HCT116 (cell line): ENCODE data around the gene SLC25A42.

Experiments
- CEBPB ChIP-seq: IDR thresholded peaks from 2 replicates; pipeline ENCODE4 v1.6.1; 2012; ENCODE audit warnings: low read depth
- EZH2 ChIP-seq: fragments of 200-600 bp; sonication (generic); IDR thresholded peaks from 2 replicates; pipeline ENCODE4 v1.6.1; 2017; ENCODE audit warnings: antibody characterized with exemption, mixed run types
- MAX ChIP-seq: IDR thresholded peaks from 2 replicates; pipeline ENCODE4 v1.6.1; 2012
- POLR2A ChIP-seq: IDR thresholded peaks from 2 replicates; pipeline ENCODE4 v1.7.0; 2011; ENCODE audit warnings: borderline replicate concordance; ENCODE audit not compliant: insufficient read depth, insufficient read length; ENCODE audit errors: extremely low read depth
- RAD21 ChIP-seq: IDR thresholded peaks from 2 replicates; pipeline ENCODE4 v1.6.1; 2012; ENCODE audit warnings: low read depth, mild to moderate bottlenecking
- REST ChIP-seq: IDR thresholded peaks from 2 replicates; pipeline ENCODE4 v1.6.1; 2012; ENCODE audit warnings: low read depth
- SIN3A ChIP-seq: IDR thresholded peaks from 2 replicates; pipeline ENCODE4 v1.6.1; 2012; ENCODE audit warnings: low read depth
- SP1 ChIP-seq: IDR thresholded peaks from 2 replicates; pipeline ENCODE4 v1.6.1; 2012; ENCODE audit warnings: low read depth
- YY1 ChIP-seq: IDR thresholded peaks from 2 replicates; pipeline ENCODE4 v1.6.1; 2011; ENCODE audit warnings: low read length, low read depth, moderate library complexity, mild to moderate bottlenecking; ENCODE audit not compliant: insufficient replicate concordance; ENCODE audit errors: extremely low read depth

GRCh38 chr19:19063183-19064097 lies at the start of gene SLC25A42:
- TF ChIP-seq REST = no peak
- peak; percentile 98 for TF ChIP-seq SP1
- TF ChIP-seq EZH2 = no peak
- no peak for TF ChIP-seq POLR2A
- TF ChIP-seq SIN3A = no peak
- TF ChIP-seq CEBPB = no peak
- no peak for TF ChIP-seq YY1
- TF ChIP-seq MAX = no peak
- no peak for TF ChIP-seq RAD21
